Loucy (cell line): Measurements from ENCODE around the gene ENDOG.

Experiments
- H2AFZ ChIP-seq: fragments of 200-600 bp; sonication (generic); 2 replicates; pipeline ENCODE4 v1.6.0; 2016; ENCODE audit warnings: antibody characterized with exemption, mild to moderate bottlenecking, low read length, moderate library complexity
- H3F3A ChIP-seq: fragments of 200-600 bp; 2 replicates; pipeline ENCODE4 v1.6.0; 2016; ENCODE audit warnings: antibody characterized with exemption, low read depth, mild to moderate bottlenecking
- H3K27me3 ChIP-seq: fragments of 200-600 bp; sonication (generic); 2 replicates; pipeline ENCODE4 v1.6.1; 2014; ENCODE audit warnings: low read length, mild to moderate bottlenecking; ENCODE audit not compliant: insufficient read depth, poor library complexity, severe bottlenecking
- H3K36me3 ChIP-seq: fragments of 200-600 bp; sonication (generic); 2 replicates; pipeline ENCODE4 v1.6.1; 2016; ENCODE audit warnings: low read length; ENCODE audit not compliant: insufficient read depth
- H3K4me1 ChIP-seq: fragments of 200-600 bp; sonication (generic); 2 replicates; pipeline ENCODE4 v1.5.1; 2014; ENCODE audit warnings: low read length, mild to moderate bottlenecking; ENCODE audit not compliant: insufficient read depth, poor library complexity, severe bottlenecking
- H3K4me2 ChIP-seq: fragments of 200-600 bp; sonication (generic); 2 replicates; pipeline ENCODE4 v1.6.0; 2014; ENCODE audit warnings: antibody characterized with exemption, low read length, low read depth, mild to moderate bottlenecking; ENCODE audit not compliant: poor library complexity, severe bottlenecking
- H3K4me3 ChIP-seq: fragments of 200-600 bp; sonication (generic); 2 replicates; pipeline ENCODE4 v1.5.1; 2014; ENCODE audit warnings: low read length, mild to moderate bottlenecking, mixed read lengths; ENCODE audit not compliant: poor library complexity, severe bottlenecking
- H3K79me2 ChIP-seq: fragments of 200-600 bp; sonication (generic); 2 replicates; pipeline ENCODE4 v1.6.1; 2014; ENCODE audit warnings: low read length; ENCODE audit not compliant: insufficient read depth
- H3K9ac ChIP-seq: fragments of 200-600 bp; sonication (generic); 2 replicates; pipeline ENCODE4 v1.6.0; 2014; ENCODE audit warnings: mild to moderate bottlenecking, low read depth, low read length, moderate library complexity; ENCODE audit not compliant: poor library complexity, severe bottlenecking
- H3K9me2 ChIP-seq: fragments of 200-600 bp; sonication (generic); replicated peaks from 2 replicates; pipeline ENCODE4 v1.6.1; 2016; ENCODE audit warnings: low read depth, low read length, mixed read lengths
- H3K9me3 ChIP-seq: fragments of 200-600 bp; sonication (generic); 2 replicates; pipeline ENCODE4 v1.6.1; 2014; ENCODE audit warnings: mild to moderate bottlenecking, antibody characterized with exemption, low read length, low read depth; ENCODE audit not compliant: insufficient read depth
- H4K20me1 ChIP-seq: fragments of 200-600 bp; sonication (generic); 2 replicates; pipeline ENCODE4 v1.6.0; 2014; ENCODE audit warnings: antibody characterized with exemption, low read length, mild to moderate bottlenecking; ENCODE audit not compliant: insufficient read depth, poor library complexity, severe bottlenecking
- EZH2phosphoT487 ChIP-seq: fragments of 200-600 bp; IDR thresholded peaks from 2 replicates; pipeline ENCODE4 v1.6.1; 2018; ENCODE audit warnings: antibody characterized with exemption, mild to moderate bottlenecking, moderate library complexity, borderline replicate concordance
- TF ChIP-seq, protein P1 (sequence below): fragments of 200-600 bp; sonication (generic); conservative IDR thresholded peaks from 2 replicates; pipeline ENCODE4 v1.5.1; 2014; ENCODE audit warnings: mild to moderate bottlenecking, antibody characterized with exemption, low read length

Gene ENDOG

DNA sequence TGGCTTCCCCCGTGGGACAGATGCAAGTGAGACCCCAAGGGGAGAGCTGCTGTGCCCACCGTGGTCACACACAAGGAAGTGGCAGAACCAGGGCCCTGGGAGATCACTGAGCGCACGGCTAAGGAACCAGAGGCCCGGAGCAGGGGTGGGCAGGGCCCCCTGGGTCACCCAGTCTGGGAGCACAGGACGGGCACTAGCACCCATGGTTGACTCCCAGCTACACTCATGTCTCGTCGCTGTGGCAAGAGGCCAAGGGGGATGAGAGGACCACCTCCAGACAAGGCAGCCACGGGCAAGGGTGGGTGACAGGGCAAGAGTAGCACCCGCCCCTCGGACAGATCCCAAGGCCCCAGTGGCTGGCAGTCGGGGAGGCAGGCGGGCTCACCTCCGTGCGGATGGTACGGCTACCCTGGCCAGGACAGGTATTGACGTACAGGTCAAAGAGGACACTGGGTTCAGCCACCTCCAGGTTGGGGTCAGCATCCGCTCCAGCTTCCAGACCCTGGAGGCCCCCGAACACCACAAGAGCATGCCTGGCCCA is 5.1 kb downstream of the ENDOG start:
- no peaks in the 10 kb centered on the region for H3K9me2 ChIP-seq
- H3K4me1 ChIP-seq, result no peaks in the 10 kb centered on the region
- no peak for TF ChIP-seq EZH2phosphoT487
- TF ChIP-seq, protein P1, sequence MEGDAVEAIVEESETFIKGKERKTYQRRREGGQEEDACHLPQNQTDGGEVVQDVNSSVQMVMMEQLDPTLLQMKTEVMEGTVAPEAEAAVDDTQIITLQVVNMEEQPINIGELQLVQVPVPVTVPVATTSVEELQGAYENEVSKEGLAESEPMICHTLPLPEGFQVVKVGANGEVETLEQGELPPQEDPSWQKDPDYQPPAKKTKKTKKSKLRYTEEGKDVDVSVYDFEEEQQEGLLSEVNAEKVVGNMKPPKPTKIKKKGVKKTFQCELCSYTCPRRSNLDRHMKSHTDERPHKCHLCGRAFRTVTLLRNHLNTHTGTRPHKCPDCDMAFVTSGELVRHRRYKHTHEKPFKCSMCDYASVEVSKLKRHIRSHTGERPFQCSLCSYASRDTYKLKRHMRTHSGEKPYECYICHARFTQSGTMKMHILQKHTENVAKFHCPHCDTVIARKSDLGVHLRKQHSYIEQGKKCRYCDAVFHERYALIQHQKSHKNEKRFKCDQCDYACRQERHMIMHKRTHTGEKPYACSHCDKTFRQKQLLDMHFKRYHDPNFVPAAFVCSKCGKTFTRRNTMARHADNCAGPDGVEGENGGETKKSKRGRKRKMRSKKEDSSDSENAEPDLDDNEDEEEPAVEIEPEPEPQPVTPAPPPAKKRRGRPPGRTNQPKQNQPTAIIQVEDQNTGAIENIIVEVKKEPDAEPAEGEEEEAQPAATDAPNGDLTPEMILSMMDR, result no peak
- peaks cover 2% of the 10 kb centered on the region for H3K79me2 ChIP-seq
- H3K9ac ChIP-seq, result no peak overlapping the region
- H4K20me1 ChIP-seq, result no peaks in the 10 kb centered on the region
- peaks cover 15% of the 10 kb centered on the region; the same call in 1 of the 2 replicates for H3K36me3 ChIP-seq
- no peak overlapping the region for H2AFZ ChIP-seq
- no peak overlapping the region for H3K4me3 ChIP-seq
- no peaks in the 10 kb centered on the region for H3F3A ChIP-seq
- no peaks in the 10 kb centered on the region for H3K9me3 ChIP-seq
- no peak overlapping the region for H3K4me2 ChIP-seq
- no peaks in the 10 kb centered on the region for H3K27me3 ChIP-seq

DNA sequence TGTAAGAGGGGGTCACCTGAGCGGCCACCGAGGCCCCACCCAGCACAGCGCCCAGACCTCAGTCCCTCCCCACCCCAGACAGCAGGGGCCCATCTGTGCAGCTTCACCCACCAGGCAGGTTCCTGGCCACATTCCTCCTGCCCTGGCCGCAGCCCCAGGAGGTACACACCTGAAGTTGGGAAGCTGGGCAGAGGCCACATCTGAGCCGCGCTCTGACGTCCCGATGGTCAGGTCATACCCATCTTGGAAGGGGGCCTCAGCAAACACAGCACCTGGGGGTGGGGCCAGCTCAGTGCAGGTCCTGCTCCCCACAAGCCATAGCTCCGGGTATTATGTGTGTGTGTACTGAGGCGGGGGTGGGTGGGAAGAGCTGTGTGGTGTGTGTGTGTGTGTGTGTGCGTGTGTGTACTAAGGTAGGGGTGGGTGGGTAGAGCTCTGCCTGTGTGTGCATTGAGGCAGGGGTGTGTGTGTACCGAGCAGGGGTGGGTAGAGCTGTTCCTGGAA is 5.7 kb downstream of the ENDOG start:
- Histone ChIP-seq H3K4me1 (no peaks in the 10 kb centered on the region), H3K27me3 (no peaks in the 10 kb centered on the region), H3K79me2 (peaks cover 7% of the 10 kb centered on the region), H3K4me2 (no peak overlapping the region), H3K9me3 (no peaks in the 10 kb centered on the region), H2AFZ (no peak overlapping the region), H3K4me3 (no peak overlapping the region), H4K20me1 (no peaks in the 10 kb centered on the region), H3K9ac (no peak overlapping the region), H3K36me3 (peaks cover 15% of the 10 kb centered on the region; the same call in 1 of the 2 replicates), H3K9me2 (no peaks in the 10 kb centered on the region), H3F3A (no peaks in the 10 kb centered on the region)
- no peak for TF ChIP-seq EZH2phosphoT487
- TF ChIP-seq, protein P1, result no peak

DNA sequence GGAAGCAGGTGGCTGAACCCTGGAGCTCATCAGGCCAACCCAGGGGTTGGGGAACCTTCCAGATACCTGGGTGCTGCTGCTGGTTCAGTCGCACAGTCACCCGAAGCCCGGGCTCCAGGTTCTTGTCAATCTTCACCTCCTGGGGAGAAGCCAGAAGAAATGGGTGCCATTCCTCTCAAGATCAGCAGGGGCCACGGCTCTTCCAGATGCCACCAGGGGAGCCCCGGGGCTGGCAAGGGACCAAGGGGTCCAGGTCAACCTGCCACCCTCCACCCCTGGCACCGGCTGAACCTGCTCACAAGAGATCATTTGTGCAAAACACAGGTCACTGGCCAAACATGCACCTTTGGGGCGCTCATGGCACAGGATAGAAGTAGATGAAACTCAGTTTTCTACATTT is 6.6 kb downstream of the ENDOG start:
- no peaks in the 10 kb centered on the region for H3K27me3 ChIP-seq
- H3K4me1 ChIP-seq, result no peaks in the 10 kb centered on the region
- H4K20me1 ChIP-seq, result no peaks in the 10 kb centered on the region
- no peak overlapping the region for H2AFZ ChIP-seq
- H3K4me2 ChIP-seq, result no peak overlapping the region
- no peak overlapping the region for H3K9ac ChIP-seq
- H3K9me2 ChIP-seq, result no peaks in the 10 kb centered on the region
- no peak overlapping the region for H3K4me3 ChIP-seq
- H3F3A ChIP-seq, result no peaks in the 10 kb centered on the region
- TF ChIP-seq EZH2phosphoT487, result no peak
- TF ChIP-seq, protein P1, result no peak
- no peaks in the 10 kb centered on the region for H3K9me3 ChIP-seq
- H3K36me3 ChIP-seq, result peaks cover 15% of the 10 kb centered on the region; the same call in 1 of the 2 replicates
- H3K79me2 ChIP-seq, result peaks cover 12% of the 10 kb centered on the region
